NCI-H748 (cell line): ENCODE data around the gene VPS13C.

Experiments used
- DNase-seq: peaks from one replicate; lab custom pipeline; 2025; ENCODE audit not compliant: unreplicated experiment; lab: John Stamatoyannopoulos, UW

The VPS13C gene, protein sequence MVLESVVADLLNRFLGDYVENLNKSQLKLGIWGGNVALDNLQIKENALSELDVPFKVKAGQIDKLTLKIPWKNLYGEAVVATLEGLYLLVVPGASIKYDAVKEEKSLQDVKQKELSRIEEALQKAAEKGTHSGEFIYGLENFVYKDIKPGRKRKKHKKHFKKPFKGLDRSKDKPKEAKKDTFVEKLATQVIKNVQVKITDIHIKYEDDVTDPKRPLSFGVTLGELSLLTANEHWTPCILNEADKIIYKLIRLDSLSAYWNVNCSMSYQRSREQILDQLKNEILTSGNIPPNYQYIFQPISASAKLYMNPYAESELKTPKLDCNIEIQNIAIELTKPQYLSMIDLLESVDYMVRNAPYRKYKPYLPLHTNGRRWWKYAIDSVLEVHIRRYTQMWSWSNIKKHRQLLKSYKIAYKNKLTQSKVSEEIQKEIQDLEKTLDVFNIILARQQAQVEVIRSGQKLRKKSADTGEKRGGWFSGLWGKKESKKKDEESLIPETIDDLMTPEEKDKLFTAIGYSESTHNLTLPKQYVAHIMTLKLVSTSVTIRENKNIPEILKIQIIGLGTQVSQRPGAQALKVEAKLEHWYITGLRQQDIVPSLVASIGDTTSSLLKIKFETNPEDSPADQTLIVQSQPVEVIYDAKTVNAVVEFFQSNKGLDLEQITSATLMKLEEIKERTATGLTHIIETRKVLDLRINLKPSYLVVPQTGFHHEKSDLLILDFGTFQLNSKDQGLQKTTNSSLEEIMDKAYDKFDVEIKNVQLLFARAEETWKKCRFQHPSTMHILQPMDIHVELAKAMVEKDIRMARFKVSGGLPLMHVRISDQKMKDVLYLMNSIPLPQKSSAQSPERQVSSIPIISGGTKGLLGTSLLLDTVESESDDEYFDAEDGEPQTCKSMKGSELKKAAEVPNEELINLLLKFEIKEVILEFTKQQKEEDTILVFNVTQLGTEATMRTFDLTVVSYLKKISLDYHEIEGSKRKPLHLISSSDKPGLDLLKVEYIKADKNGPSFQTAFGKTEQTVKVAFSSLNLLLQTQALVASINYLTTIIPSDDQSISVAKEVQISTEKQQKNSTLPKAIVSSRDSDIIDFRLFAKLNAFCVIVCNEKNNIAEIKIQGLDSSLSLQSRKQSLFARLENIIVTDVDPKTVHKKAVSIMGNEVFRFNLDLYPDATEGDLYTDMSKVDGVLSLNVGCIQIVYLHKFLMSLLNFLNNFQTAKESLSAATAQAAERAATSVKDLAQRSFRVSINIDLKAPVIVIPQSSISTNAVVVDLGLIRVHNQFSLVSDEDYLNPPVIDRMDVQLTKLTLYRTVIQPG (N-terminal part only)

DNA sequence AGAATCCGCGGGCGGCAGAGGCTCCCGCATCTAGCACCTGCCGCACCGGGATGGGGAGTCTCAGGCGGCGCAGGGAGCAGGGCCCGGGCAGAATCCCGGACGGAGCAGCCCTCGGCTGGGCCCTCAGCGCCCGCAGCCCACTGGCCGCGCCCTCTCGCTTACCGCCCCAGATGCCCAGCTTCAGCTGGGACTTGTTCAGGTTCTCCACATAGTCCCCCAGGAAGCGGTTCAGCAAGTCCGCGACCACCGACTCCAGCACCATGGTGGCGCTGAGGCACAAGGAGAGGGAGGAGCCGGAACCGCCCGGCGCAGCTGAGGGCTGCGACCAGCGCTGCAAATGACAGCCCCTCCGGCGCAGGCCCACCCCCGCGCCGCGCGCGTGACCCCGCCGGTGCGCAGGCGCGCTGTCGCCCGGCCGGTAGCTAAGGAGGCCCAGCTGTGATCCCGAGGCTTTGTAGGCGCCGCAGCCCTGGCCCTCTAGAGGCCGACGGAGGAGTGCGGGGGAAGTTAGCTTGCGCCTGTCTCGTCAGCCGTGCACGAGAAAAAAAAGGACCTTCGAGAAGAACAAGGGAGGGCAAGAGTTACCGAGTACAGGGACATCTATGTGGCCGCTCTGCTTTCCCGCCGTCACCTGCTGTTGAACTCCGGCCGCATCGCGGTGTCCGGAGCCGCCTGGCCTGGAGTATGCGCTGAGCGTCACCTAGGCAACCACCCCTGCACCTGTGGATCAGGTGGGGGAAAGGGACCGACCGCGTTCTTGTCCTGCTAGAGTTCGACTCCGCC is at the start of gene VPS13C:
VPS13C (minus strand) TSS at position 335 of the 783 bp plus-strand sequence; CDS start at position 262, 73 bp downstream.
- DNase-seq: peak; percentile 94

DNA sequence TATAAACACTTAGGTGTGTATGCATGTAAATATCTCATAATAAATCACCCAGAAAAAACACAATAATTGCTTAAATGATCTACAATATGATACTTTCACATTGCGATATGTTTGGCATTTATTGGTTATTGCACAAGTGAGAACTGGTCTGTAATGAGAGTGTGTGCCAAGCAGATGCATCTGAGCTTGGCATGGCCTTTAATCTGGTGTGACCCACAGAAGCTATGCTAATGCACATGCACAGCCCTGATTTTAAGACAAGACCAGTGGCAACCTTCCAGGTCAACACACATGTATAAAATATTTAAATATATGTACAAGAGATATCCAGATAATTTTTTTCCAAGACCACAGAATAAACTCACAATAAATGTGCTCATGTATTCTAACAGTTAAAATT is 49.2 kb upstream of the VPS13C start:
- DNase-seq: peak; percentile 34

DNA sequence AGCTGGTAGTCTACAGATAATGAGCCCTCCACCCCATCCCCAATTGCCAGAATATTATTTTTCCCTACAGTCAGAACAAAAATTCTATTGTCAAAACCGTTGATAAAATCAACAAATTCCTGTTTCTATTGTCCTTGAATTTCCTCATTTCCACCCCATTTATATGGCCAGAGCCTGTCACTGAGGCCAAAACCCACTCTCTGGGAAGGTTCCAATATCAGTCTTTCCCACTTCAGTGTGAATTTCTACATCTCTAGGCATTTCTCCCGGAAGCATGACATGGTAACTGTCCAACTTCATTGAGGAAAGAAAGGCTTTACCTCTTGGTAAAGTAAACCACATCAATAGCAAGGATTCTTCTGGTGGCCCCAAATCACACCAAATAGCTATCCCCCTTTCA is 48.2 kb upstream of the VPS13C start:
- DNase-seq: no peak

DNA sequence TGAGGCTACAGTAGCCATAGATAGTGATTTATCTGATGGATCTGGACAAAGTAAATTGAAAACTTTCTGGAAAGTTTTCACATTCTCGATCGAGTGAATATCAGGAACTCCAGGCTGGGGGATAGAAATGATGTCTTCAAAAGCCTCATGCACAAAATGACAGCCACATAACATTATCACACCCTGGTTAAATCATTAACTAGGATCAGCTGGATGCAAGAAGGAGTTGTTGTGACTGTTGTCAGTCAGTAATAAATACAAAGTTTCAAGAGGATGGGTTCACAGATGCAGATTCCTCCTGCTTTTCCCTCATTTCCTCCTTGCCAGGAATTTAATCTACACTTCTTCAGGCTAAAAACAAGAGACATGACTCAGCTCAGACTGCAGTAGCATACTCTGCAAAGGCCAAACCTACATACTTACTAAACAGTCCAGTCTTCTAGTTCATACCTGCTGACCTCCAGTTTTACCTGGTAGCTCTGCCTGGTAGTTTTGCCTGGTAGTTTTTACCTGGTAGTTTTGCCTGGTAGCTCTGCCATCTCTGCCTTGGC is 47.4 kb upstream of the VPS13C start:
- DNase-seq: no peak

DNA sequence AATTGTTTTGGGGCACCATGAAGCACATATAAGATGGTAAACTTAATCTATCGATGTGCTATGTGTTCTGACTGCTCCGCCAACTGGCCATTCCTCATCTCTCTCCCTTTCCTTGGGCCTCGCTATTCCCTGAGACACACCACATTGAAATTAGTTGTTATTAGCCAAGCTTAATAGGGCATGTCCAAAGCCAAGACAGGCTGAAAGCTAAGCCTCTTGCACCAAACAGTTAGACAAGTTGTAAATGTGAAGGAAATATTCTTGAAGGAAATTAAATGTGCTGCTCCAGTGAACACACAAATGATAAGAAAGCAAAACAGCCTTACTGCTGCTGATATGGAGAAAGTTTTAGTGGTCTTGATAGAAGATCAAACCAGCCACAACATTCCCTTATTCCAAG is 45.8 kb upstream of the VPS13C start:
- no peak for DNase-seq

DNA sequence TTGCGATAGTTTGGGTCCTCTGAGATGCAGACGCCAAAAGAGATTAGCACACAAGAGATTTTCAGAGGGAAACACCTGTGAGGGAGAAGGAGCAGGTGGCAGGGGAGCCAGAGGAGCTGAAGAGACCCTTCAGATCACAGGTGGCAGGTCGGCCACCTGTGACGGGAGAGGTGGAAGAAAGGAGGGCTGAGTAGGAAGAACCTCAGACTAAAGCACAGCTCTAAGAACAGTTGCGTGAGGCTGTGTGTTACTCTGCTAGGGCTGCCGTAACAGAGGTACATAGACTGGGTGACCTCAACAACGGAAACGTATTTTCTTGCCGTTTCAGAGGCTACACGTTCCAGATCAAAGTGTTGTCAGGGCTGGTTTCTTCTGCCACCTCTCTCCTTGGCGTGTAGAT is 45.0 kb upstream of the VPS13C start:
- DNase-seq: no peak

DNA sequence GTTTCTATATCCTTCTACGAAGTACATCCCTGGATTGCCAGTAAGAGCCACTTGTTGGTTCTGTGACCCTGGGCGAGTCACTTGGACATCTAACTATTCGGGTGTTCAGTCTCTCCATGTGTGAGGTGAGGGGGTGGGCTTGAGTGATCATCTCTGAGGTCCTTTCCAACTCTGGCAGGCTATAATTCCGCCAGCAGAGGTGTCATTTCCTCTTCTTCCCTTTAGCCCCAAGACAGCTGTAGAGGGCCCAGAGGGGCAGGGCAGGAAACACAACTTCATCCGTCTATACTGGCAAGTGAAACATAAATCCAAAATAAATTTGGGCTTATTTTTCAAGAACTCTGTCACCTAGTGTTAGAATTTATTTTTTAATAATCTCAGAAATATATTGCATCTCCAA is 44.6 kb upstream of the VPS13C start:
- no peak for DNase-seq

DNA sequence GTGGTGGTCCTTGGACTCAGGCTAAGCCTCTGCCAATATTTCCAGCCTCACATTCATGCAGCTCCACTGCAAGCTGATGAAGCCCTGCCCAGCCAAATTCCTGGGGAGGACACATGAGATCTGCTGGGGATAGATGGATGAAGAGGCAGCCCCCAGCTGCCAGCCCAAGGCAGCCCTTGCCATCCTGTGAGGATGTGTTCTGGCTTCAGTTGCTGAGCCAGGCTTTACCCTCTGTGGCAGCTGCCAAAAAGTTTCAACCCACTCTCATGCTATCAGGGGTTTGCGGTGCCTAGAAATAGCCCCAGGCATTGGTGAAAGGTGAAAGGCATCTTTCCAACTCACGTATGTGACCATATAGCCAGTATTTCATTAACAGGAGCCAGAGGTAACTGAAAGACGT is 44.2 kb upstream of the VPS13C start:
- DNase-seq: no peak

DNA sequence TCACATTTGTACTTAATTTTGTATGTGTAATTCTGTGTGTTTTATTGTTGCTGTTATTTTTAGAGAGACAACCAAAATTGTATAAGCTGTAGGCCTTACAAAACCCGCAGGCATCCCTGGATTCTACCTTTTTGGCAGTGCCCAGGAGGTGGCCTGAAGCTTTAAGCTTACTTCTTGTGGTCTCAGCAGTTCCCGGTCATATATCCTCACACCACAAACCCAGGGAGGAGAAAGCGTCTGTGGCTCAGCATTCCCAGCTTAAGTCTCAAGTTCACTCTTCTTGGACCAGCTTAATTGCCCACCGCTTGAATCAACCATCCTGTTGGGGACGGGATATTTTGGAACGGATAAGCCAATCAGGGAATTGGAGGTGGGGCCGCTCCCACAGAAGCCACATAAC is 43.2 kb upstream of the VPS13C start:
- DNase-seq: no peak

DNA sequence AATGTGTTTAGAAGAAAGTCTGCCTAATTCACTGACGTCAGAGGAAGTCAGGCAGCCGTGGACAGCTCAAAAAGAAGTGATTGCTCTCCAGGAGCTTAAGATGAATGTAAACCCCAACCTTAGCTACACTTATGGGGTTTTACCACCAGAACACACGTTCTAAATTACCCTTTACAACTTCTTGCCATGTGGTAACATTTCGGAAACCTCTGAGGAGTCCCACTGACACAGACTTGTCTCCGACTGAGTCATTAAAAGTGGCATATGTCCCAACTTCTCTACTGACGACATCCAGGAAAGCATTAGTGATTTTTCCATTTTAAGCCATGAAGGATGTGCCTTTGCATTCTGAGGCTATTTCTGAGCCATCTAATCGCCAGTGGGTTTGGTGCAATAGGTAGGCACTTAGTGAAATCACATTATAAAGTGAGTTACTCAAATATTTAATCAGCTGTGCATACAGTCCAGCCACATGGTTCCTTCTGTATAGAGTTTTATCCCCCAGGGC is 38.9 kb upstream of the VPS13C start:
- DNase-seq: peak; percentile 93

DNA sequence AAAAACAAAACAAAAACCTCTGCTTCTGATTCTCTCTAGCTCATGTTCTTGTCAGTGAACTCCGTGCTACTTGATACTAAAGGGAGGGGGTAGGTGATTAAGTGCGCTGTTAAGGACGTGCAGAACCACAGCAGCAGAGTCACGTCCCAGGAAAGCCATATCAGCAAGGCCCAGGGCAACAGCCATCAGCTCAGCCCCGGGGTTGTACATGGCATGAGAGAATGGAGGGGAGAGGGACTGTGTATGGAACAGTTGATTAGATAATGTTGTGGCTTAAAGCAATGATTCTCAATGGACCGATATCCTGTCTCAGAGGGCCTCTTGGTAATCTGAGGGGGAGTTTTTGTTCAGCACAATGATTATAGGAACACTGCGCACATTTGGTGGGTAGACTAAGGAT is 34.1 kb upstream of the VPS13C start:
- no peak for DNase-seq

DNA sequence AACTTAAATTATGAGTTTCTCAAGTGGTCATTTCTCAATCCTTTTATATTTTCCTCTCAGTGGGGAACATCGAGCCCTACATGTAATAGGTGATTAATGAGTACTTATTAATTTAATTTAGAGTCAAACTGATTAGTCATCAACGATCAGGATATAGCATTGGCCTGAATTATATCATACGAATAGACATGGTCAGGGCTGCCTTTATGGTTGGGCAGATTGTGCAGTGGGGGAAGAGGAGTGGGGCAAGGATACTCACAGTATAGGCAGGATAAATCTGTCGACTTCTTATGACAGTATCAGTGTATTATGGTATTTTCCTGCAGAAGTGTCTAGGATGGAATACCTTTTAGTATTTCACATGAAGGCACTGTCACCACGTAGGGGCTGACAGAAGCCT is 33.6 kb upstream of the VPS13C start:
- no peak for DNase-seq

DNA sequence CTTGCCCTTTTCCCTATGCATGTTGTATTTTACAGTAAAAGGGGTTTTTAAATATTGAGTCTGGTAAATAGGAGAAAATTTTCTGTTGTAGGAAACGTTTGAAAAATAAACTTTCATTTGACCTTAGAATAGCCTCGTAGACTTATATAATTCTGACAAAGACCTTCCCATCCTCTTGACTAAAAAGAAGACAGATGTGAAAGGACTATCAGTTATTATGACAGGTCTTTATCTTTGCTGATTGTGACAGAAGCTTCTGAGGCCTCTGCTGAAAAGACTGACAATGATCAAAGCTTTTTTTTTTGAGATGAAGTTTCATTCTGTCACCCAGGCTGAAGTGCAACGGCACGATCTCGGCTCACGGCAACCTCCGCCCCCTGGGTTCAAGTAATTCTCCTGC is 30.7 kb upstream of the VPS13C start:
- no peak for DNase-seq

DNA sequence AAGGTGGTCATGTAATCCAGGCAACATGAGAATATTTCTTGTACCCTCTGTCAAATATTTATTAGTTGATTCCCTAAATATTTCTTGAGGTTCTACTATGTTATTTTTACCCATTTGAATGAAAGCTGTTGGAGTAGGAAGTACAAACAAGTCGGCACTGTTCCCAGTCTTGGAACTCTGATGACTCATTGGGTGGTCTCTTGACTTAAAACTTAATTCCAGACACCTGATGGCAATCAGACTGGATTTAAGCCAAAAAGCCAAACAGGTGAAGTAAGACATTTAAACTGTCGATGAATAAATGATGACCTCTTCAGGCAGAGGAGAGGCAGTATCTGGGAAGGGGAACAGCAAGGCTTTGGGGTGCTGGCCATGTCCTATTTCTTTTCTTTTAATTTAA is 29.4 kb upstream of the VPS13C start:
- peak; percentile 63 for DNase-seq

DNA sequence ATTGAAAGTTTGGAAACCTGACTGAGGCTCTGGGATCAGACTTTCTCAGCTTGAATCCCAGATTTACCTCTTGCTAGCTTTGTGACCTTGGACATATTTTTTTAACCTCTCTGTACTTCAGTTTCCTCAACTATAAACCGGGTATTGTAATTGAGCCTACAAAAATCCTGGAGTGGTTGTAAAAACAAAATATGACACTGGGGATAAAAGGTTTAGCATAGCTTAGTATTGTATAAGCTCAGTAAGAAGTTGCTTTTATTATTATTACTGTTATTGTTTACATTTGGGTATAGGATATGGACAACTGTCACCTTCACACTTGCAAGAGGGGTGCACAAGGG is 28.1 kb upstream of the VPS13C start:
- DNase-seq: no peak

DNA sequence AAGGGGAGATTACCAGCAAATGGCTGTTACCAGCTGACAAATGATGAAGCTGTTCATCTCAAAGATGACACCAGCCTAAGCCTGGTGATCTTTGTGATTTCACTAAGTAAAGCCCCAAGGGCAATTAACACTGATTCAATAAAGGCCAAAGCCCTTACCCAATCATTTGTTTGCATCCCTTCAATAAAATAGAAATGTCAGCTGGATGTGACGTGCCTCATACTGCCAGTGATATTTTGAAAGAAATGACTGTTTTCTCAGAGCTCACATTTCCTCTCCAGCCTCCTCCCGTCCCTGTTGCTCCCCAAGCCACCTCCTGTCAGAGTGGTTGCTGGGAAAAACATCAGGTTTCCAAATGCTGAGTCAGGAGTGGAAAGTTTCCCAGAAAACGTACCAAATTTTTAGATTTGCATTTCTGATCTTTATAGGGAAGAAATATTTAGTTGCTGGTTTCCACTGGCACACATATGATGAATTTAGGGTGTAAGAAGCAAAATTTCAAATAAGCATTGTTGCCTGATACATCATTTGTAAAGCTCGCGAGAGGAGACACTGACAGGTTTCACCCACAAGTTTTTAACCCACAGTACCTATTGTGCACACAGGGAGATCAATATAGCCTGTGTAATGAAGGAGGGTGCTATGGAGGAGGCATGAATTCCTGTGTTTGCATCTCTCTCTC is 27.6 kb upstream of the VPS13C start:
- peak; percentile 93 for DNase-seq

DNA sequence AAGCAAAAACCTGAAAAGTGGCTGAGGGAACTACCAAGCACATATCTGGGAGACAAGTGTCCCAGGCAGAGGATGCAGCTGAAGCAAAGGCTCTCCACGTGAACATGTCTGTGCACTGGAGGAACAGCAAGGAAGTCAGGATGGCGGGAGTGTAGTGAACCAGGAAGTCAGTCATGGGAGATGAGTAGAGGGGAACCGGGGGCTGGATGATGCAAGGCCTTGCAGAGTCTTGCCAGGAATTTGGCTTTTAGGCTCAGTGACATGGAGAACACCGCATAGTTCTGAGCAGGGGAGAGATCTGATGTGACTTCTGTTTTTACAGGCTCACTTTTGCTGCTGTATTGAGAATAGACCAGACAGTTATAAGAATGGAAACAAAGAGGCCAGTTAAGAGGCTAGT is 25.5 kb upstream of the VPS13C start:
- DNase-seq: no peak

DNA sequence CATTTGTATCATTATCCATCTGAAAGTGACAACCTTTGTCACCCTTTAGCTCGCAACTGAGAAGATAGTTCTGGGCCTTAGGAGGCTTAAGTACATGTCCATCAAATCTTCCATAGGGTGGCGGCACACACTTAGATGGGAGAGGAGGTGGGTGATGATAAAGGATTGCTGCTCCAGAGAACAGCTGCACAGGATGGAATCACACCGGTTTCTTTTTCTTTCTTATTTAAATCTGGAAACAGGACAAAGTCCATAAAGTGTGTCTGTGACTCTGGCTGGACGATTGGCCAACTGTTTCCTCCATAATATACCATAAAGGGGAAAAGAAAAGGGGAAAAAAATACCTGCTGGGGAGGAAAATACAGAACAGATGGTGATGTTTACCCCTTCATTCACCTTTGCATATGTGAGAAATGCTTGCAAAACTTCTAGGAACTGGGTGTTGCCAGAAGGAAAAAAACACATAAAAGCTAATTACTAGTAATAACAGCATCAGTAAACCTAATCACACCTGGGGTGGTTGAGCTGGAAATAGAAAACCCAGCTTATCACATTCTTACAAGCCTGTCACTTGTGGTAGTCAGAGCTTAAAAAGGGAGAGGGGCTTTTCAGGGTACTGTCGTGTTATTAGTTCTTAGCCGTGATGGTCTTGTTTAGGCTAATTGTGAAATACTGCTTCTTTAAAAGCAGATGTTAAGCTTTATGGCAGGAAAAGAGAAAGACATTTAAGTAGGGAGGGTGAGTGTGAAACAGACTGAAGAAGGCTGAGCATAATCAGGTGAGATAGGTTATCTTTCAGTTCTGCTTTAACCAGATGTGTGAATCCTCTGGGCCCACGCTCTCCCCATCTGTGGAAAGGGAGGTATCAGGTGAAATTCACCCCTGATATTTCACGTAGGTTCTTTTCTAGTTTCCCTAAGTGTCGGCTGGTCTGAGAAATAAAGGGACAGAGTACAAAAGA is 23.2 kb upstream of the VPS13C start:
- DNase-seq: peak; percentile 82
